Uterus (tissue), 2 donors: ENCODE data around the gene TSTD2.

Experiments used
- CTCF ChIP-seq, 4 experiments: fragments of 200-600 bp in 2 of 4; fragments of 450-650 bp in 2 of 4; sonication (generic) in 2 of 4; IDR thresholded peaks; one replicate each; pipeline ENCODE4 v1.5.1; 2016 to 2019; ENCODE audit warnings: antibody characterized with exemption in 4 of 4, mild to moderate bottlenecking in 2 of 4, moderate library complexity in 1 of 4
- POLR2A ChIP-seq, 2 donors: fragments of 450-650 bp; IDR thresholded peaks; one replicate each; pipeline ENCODE4 v1.6.1; 2016; ENCODE audit warnings: antibody characterized with exemption in 2 of 2, mild to moderate bottlenecking in 1 of 2, moderate library complexity in 1 of 2

GRCh38 chr9:97577051-97577450, 56.1 kb downstream of the TSTD2 start:
- TF ChIP-seq POLR2A (IDR thresholded peaks at IDR 0.05) = no peak
- no peak for TF ChIP-seq CTCF (IDR thresholded peaks at IDR 0.05)
